GM23248 (cell line): ENCODE data around the gene CTNNA2.

Experiments
- EZH2 ChIP-seq: fragments of 200-600 bp; sonication (generic); IDR thresholded peaks from 2 replicates; pipeline ENCODE4 v1.6.1; 2018; ENCODE audit warnings: antibody characterized with exemption, mild to moderate bottlenecking; ENCODE audit not compliant: insufficient read depth, poor library complexity, severe bottlenecking
- EZH2phosphoT487 ChIP-seq: fragments of 200-600 bp; sonication (generic); IDR thresholded peaks from 2 replicates; pipeline ENCODE4 v1.6.1; 2018; ENCODE audit warnings: antibody characterized with exemption, moderate library complexity, mild to moderate bottlenecking, low read depth; ENCODE audit not compliant: insufficient read depth

GRCh38 chr2:79874015-79874414, 361.2 kb downstream of the CTNNA2 start:
- TF ChIP-seq EZH2 (no peak), EZH2phosphoT487 (no peak)
